ENCODE results near the gene TIMM29. TPM values are rescaled to one million over a fixed set of nuclear protein-coding genes. Genes with fewer than 3 reads are reported as not detected.

TIMM29 gene
- total RNA-seq, 1 donor from 2014 or later: 12.4 TPM

GRCh38 chr19:10922638-10923014 is 6.0 kb upstream of the TIMM29 start:
- intact Hi-C loops (cut with micrococcal nuclease): no loop called here
- DNase-seq: no peak
- Histone ChIP-seq H3K27me3 (ENCODE audit: low read depth) (no peaks in the 10 kb centered on the region), H3K27ac (replicated peaks) (no peak overlapping the region), H3K36me3 (peaks cover 72% of the 10 kb centered on the region), H3K4me1 (peaks cover 14% of the 10 kb centered on the region), H3K4me3 (no peak overlapping the region), H3K9me3 (replicated peaks) (no peaks in the 10 kb centered on the region)
- TF ChIP-seq CTCF (IDR thresholded peaks at IDR 0.05; ENCODE audit: borderline replicate concordance): no peak

GRCh38 chr19:10923260-10924112 is 5.1 kb upstream of the TIMM29 start:
- H3K4me3 ChIP-seq: no peak overlapping the region
- DNase-seq: no peak
- H3K4me1 ChIP-seq: peaks cover 22% of the 10 kb centered on the region
- no peaks in the 10 kb centered on the region for H3K9me3 ChIP-seq (replicated peaks)
- H3K27me3 ChIP-seq (ENCODE audit: low read depth): no peaks in the 10 kb centered on the region
- no peak for TF ChIP-seq CTCF (IDR thresholded peaks at IDR 0.05; ENCODE audit: borderline replicate concordance)
- peaks cover 64% of the 10 kb centered on the region for H3K36me3 ChIP-seq
- H3K27ac ChIP-seq (replicated peaks): no peak overlapping the region
- intact Hi-C loops (cut with micrococcal nuclease): no loop called here

GRCh38 chr19:10924597-10924996 is 4.0 kb upstream of the TIMM29 start:
- intact Hi-C loops (cut with micrococcal nuclease): no loop called here
- TF ChIP-seq CTCF (IDR thresholded peaks at IDR 0.05; ENCODE audit: borderline replicate concordance): no peak
- Histone ChIP-seq H3K9me3 (replicated peaks) (no peaks in the 10 kb centered on the region), H3K4me3 (no peak overlapping the region), H3K36me3 (peaks cover 53% of the 10 kb centered on the region), H3K4me1 (peaks cover 26% of the 10 kb centered on the region), H3K27ac (replicated peaks) (no peak overlapping the region), H3K27me3 (ENCODE audit: low read depth) (no peaks in the 10 kb centered on the region)
- no peak for DNase-seq

GRCh38 chr19:10927730-10928562 is 665 bp upstream of the TIMM29 start:
- no peak for TF ChIP-seq CTCF (IDR thresholded peaks at IDR 0.05; ENCODE audit: borderline replicate concordance)
- H3K9me3 ChIP-seq (replicated peaks): no peaks in the 10 kb centered on the region
- H3K27me3 ChIP-seq (ENCODE audit: low read depth): no peaks in the 10 kb centered on the region
- peaks cover 36% of the 10 kb centered on the region for H3K36me3 ChIP-seq
- H3K4me3 ChIP-seq: peak overlapping the region; percentile 100
- peak overlapping the region; percentile 92 for H3K27ac ChIP-seq (replicated peaks)
- intact Hi-C loops (cut with micrococcal nuclease): no loop called here
- no peak for DNase-seq
- H3K4me1 ChIP-seq: peaks cover 39% of the 10 kb centered on the region

- Histone ChIP-seq H3K27ac (replicated peaks) (peak overlapping the region; percentile 92), H3K4me3 (peak overlapping the region; percentile 100), H3K36me3 (peaks cover 27% of the 10 kb centered on the region), H3K9me3 (replicated peaks) (no peaks in the 10 kb centered on the region), H3K4me1 (peaks cover 39% of the 10 kb centered on the region), H3K27me3 (ENCODE audit: low read depth) (no peaks in the 10 kb centered on the region)
- intact Hi-C loops (cut with micrococcal nuclease): no loop called here
- TF ChIP-seq CTCF (IDR thresholded peaks at IDR 0.05; ENCODE audit: borderline replicate concordance): no peak
- no peak for DNase-seq
Observed at GRCh38 chr19:10929402-10929794, 787 bp downstream of the TIMM29 start.
